Mesendoderm (in vitro differentiated cells): ENCODE data around the gene S100P. TPM values are rescaled to one million over a fixed set of nuclear protein-coding genes. Genes with fewer than 3 reads are reported as not detected.
A peak's percentile ranks its signal among the peaks of the same experiment; 100 is the strongest.

ENCODE experiments used
- DNase-seq: peaks from one replicate; pipeline ENCODE4 v3.0.0; 2013
- H2AK5ac ChIP-seq: 2 replicates; pipeline ENCODE4 v1.6.1; 2013; ENCODE audit warnings: low read length, inconsistent platforms
- H2BK120ac ChIP-seq: 2 replicates; pipeline ENCODE4 v1.6.1; 2013; ENCODE audit warnings: low read depth, mild to moderate bottlenecking, low read length, moderate library complexity, mixed read lengths
- H2BK15ac ChIP-seq: replicated peaks from 2 replicates; pipeline ENCODE4 v1.6.1; 2013; ENCODE audit warnings: low read depth, mild to moderate bottlenecking, moderate library complexity
- H2BK5ac ChIP-seq: 2 replicates; pipeline ENCODE4 v1.6.1; 2013; ENCODE audit warnings: low read length, inconsistent platforms
- H3K18ac ChIP-seq: 2 replicates; pipeline ENCODE4 v1.6.1; 2013; ENCODE audit warnings: mild to moderate bottlenecking, low read length, mixed read lengths
- H3K23ac ChIP-seq: one replicate; pipeline ENCODE4 v1.6.1; 2013; ENCODE audit warnings: low read length
- H3K27ac ChIP-seq: 2 replicates; pipeline ENCODE4 v1.5.1; 2013; ENCODE audit warnings: low read depth, mild to moderate bottlenecking, inconsistent platforms, low read length, moderate library complexity
- H3K27me3 ChIP-seq: 2 replicates; pipeline ENCODE4 v1.6.1; 2013; ENCODE audit warnings: low read length, control low read depth, mild to moderate bottlenecking, inconsistent platforms; ENCODE audit not compliant: insufficient read depth, poor library complexity
- H3K36me3 ChIP-seq: 2 replicates; pipeline ENCODE4 v1.6.1; 2013; ENCODE audit warnings: low read length, inconsistent platforms; ENCODE audit not compliant: control insufficient read depth, insufficient read depth
- H3K4ac ChIP-seq: one replicate; pipeline ENCODE4 v1.6.1; 2013; ENCODE audit warnings: low read depth, mild to moderate bottlenecking, low read length, moderate library complexity
- H3K4me1 ChIP-seq: 2 replicates; pipeline ENCODE4 v1.6.1; 2013; ENCODE audit warnings: low read depth, low read length, inconsistent platforms; ENCODE audit not compliant: control insufficient read depth
- H3K4me2 ChIP-seq: 2 replicates; pipeline ENCODE4 v1.6.1; 2013; ENCODE audit warnings: low read length
- H3K4me3 ChIP-seq: 2 replicates; pipeline ENCODE4 v1.5.1; 2013; ENCODE audit warnings: mild to moderate bottlenecking, low read length
- H3K56ac ChIP-seq: one replicate; pipeline ENCODE4 v1.6.1; 2013; ENCODE audit warnings: low read length
- H3K79me1 ChIP-seq: 2 replicates; pipeline ENCODE4 v1.6.1; 2013; ENCODE audit warnings: low read length, inconsistent platforms
- H3K79me2 ChIP-seq: 2 replicates; pipeline ENCODE4 v1.6.1; 2013; ENCODE audit warnings: mild to moderate bottlenecking, low read length; ENCODE audit not compliant: control insufficient read depth, insufficient read depth
- H3K9ac ChIP-seq: 2 replicates; pipeline ENCODE4 v1.6.1; 2013; ENCODE audit warnings: low read length, inconsistent platforms
- H4K5ac ChIP-seq: one replicate; pipeline ENCODE4 v1.6.1; 2013; ENCODE audit warnings: low read length
- H4K8ac ChIP-seq: one replicate; pipeline ENCODE4 v1.6.1; 2013; ENCODE audit warnings: low read depth, mild to moderate bottlenecking, control low read depth, low read length, moderate library complexity
- WGBS: extraction: QIAGEN DNeasy Blood & Tissue Kit; methylation state at CpG from one replicate; pipeline ENCODE4 v1.1.7; 2013; ENCODE audit warnings: low lambda C conversion rate, missing lambda C conversion rate; ENCODE audit not compliant: insufficient coverage; ENCODE audit errors: extremely low coverage; 5-methylcytosine and 5-hydroxymethylcytosine counted together
- polyA plus RNA-seq, 2 experiments: library from polyadenylated mRNA; stranded (reverse); fragments of 200-250 nt; gene quantifications; one replicate each; pipeline ENCODE4 v1.2.3, GENCODE V29; 2013

S100P gene
- polyA plus RNA-seq (2013, experiment 1 of 2): not detected
- 0.35 TPM for polyA plus RNA-seq (2013, experiment 2 of 2)

GRCh38 chr4:6693231-6694176, at the start of gene S100P:
S100P (plus strand) TSS chr4:6693878; CDS start chr4:6693933, 55 bp downstream.
- no peak within 1 kb of the TSS for H3K4me3 ChIP-seq
- no peak within 1 kb of the TSS for H3K56ac ChIP-seq
- no peak within 1 kb of the TSS for H4K5ac ChIP-seq
- H3K9ac ChIP-seq: no peak within 1 kb of the TSS
- H3K79me1 ChIP-seq: no peaks in the 10 kb centered on the region
- DNase-seq: no peak
- no peak within 1 kb of the TSS for H2BK5ac ChIP-seq
- H3K27ac ChIP-seq: no peak within 1 kb of the TSS
- no peak within 1 kb of the TSS for H3K4ac ChIP-seq
- no CpG with 5 or more reads among the region's 29 CpGs for WGBS
- H2AK5ac ChIP-seq: no peak within 1 kb of the TSS
- no peaks in the 10 kb centered on the region for H3K36me3 ChIP-seq
- no peaks in the 10 kb centered on the region for H3K79me2 ChIP-seq
- no peak within 1 kb of the TSS for H2BK15ac ChIP-seq
- H3K4me1 ChIP-seq: peaks cover 9% of the 10 kb centered on the region
- no peak within 1 kb of the TSS for H3K18ac ChIP-seq
- no peak within 1 kb of the TSS for H3K23ac ChIP-seq
- H2BK120ac ChIP-seq: no peak within 1 kb of the TSS
- H4K8ac ChIP-seq: no peak within 1 kb of the TSS
- H3K4me2 ChIP-seq: no peak within 1 kb of the TSS
- H3K27me3 ChIP-seq: no peaks in the 10 kb centered on the region

- Histone ChIP-seq H2BK5ac (no peak overlapping the region), H2AK5ac (no peak overlapping the region)
- WGBS: no CpG with 5 or more reads among the region's 5 CpGs
Observed at GRCh38 chr4:6644792-6645530, 48.7 kb upstream of the S100P start.

GRCh38 chr4:6647169-6647568, 46.5 kb upstream of the S100P start:
- H4K8ac ChIP-seq: no peak overlapping the region
- H3K79me2 ChIP-seq: peaks cover 7% of the 10 kb centered on the region
- no peak overlapping the region for H3K56ac ChIP-seq
- H2BK5ac ChIP-seq: no peak overlapping the region
- H3K23ac ChIP-seq: no peak overlapping the region
- H2AK5ac ChIP-seq: no peak overlapping the region
- H3K27ac ChIP-seq: no peak overlapping the region
- H3K4ac ChIP-seq: no peak overlapping the region
- H3K79me1 ChIP-seq: peaks cover 5% of the 10 kb centered on the region
- no peak overlapping the region for H2BK15ac ChIP-seq
- H3K4me2 ChIP-seq: no peak overlapping the region
- H3K27me3 ChIP-seq: no peaks in the 10 kb centered on the region
- no CpG with 5 or more reads among the region's 5 CpGs for WGBS
- H3K18ac ChIP-seq: no peak overlapping the region
- H2BK120ac ChIP-seq: no peak overlapping the region
- H3K4me1 ChIP-seq: no peaks in the 10 kb centered on the region
- no peak overlapping the region for H4K5ac ChIP-seq
- no peak overlapping the region for H3K4me3 ChIP-seq
- no peak overlapping the region for H3K9ac ChIP-seq
- no peak for DNase-seq
- peaks cover 2% of the 10 kb centered on the region for H3K36me3 ChIP-seq

More at GRCh38 chr4:6644792-6645530, 48.7 kb upstream of the S100P start:
- no peaks in the 10 kb centered on the region for H3K27me3 ChIP-seq
- H3K4me1 ChIP-seq: peaks cover 3% of the 10 kb centered on the region
- H3K4me2 ChIP-seq: no peak overlapping the region
- peaks cover 22% of the 10 kb centered on the region for H3K79me2 ChIP-seq
- no peak overlapping the region for H4K5ac ChIP-seq
- H3K56ac ChIP-seq: no peak overlapping the region
- H2BK120ac ChIP-seq: no peak overlapping the region
- peaks cover 11% of the 10 kb centered on the region for H3K79me1 ChIP-seq
- peaks cover 2% of the 10 kb centered on the region for H3K36me3 ChIP-seq
- H3K4me3 ChIP-seq: no peak overlapping the region
- no peak overlapping the region for H3K23ac ChIP-seq
- no peak for DNase-seq
- H3K27ac ChIP-seq: no peak overlapping the region
- H4K8ac ChIP-seq: no peak overlapping the region
- no peak overlapping the region for H2BK15ac ChIP-seq
- H3K4ac ChIP-seq: no peak overlapping the region
- no peak overlapping the region for H3K18ac ChIP-seq
- no peak overlapping the region for H3K9ac ChIP-seq

GRCh38 chr4:6647582-6648230, 46.0 kb upstream of the S100P start:
- no peaks in the 10 kb centered on the region for H3K36me3 ChIP-seq
- no peak overlapping the region for H4K8ac ChIP-seq
- no peak overlapping the region for H3K4ac ChIP-seq
- no peak overlapping the region for H2BK15ac ChIP-seq
- H4K5ac ChIP-seq: no peak overlapping the region
- no peak overlapping the region for H2BK120ac ChIP-seq
- H2AK5ac ChIP-seq: no peak overlapping the region
- no peak overlapping the region for H3K9ac ChIP-seq
- no peak overlapping the region for H3K27ac ChIP-seq
- H3K4me1 ChIP-seq: no peaks in the 10 kb centered on the region
- H3K56ac ChIP-seq: no peak overlapping the region
- no peak overlapping the region for H3K4me2 ChIP-seq
- H3K4me3 ChIP-seq: no peak overlapping the region
- DNase-seq: peak; percentile 36
- no peak overlapping the region for H3K18ac ChIP-seq
- WGBS: no CpG with 5 or more reads among the region's 6 CpGs
- H3K27me3 ChIP-seq: no peaks in the 10 kb centered on the region
- no peak overlapping the region for H3K23ac ChIP-seq
- H3K79me1 ChIP-seq: peaks cover 3% of the 10 kb centered on the region
- peaks cover 3% of the 10 kb centered on the region for H3K79me2 ChIP-seq
- H2BK5ac ChIP-seq: no peak overlapping the region

GRCh38 chr4:6649216-6649615, 44.5 kb upstream of the S100P start:
- no peak overlapping the region for H4K8ac ChIP-seq
- H3K27ac ChIP-seq: no peak overlapping the region
- H2BK120ac ChIP-seq: no peak overlapping the region
- no peak overlapping the region for H3K9ac ChIP-seq
- H3K4me3 ChIP-seq: no peak overlapping the region
- WGBS: no CpG with 5 or more reads among the region's 8 CpGs
- no peak overlapping the region for H3K18ac ChIP-seq
- DNase-seq: peak; percentile 61
- H3K79me1 ChIP-seq: no peaks in the 10 kb centered on the region
- H3K36me3 ChIP-seq: no peaks in the 10 kb centered on the region
- H3K4ac ChIP-seq: no peak overlapping the region
- no peak overlapping the region for H3K23ac ChIP-seq
- no peak overlapping the region for H2BK15ac ChIP-seq
- H3K27me3 ChIP-seq: no peaks in the 10 kb centered on the region
- no peak overlapping the region for H3K4me2 ChIP-seq
- no peak overlapping the region for H2AK5ac ChIP-seq
- no peak overlapping the region for H3K56ac ChIP-seq
- no peaks in the 10 kb centered on the region for H3K79me2 ChIP-seq
- no peak overlapping the region for H4K5ac ChIP-seq
- H3K4me1 ChIP-seq: no peaks in the 10 kb centered on the region
- no peak overlapping the region for H2BK5ac ChIP-seq
